Measurements from ENCODE around the gene ABCA7.

Gene ABCA7

DNA sequence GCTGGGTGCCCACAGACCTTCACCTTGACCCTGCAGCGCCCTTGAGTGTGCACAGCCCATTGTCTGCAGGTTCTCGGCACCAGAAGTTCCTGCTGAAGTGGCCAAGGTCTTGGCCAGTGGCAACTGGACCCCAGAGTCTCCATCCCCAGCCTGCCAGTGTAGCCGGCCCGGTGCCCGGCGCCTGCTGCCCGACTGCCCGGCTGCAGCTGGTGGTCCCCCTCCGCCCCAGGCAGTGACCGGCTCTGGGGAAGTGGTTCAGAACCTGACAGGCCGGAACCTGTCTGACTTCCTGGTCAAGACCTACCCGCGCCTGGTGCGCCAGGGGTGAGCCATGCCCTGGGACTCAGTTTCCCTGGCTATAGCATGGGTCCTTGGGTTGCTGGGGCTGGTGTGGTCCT is 15.1 kb downstream of the ABCA7 start:
- H3K4me3 ChIP-seq (ENCODE audit: low read length) = no peak overlapping the region
- DNase-seq (ENCODE audit: low read depth) = no peak
- TF ChIP-seq, protein P1, sequence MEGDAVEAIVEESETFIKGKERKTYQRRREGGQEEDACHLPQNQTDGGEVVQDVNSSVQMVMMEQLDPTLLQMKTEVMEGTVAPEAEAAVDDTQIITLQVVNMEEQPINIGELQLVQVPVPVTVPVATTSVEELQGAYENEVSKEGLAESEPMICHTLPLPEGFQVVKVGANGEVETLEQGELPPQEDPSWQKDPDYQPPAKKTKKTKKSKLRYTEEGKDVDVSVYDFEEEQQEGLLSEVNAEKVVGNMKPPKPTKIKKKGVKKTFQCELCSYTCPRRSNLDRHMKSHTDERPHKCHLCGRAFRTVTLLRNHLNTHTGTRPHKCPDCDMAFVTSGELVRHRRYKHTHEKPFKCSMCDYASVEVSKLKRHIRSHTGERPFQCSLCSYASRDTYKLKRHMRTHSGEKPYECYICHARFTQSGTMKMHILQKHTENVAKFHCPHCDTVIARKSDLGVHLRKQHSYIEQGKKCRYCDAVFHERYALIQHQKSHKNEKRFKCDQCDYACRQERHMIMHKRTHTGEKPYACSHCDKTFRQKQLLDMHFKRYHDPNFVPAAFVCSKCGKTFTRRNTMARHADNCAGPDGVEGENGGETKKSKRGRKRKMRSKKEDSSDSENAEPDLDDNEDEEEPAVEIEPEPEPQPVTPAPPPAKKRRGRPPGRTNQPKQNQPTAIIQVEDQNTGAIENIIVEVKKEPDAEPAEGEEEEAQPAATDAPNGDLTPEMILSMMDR (IDR thresholded peaks at IDR 0.05; ENCODE audit: insufficient read depth, low read depth, low read length, missing control alignments) = no peak

DNA sequence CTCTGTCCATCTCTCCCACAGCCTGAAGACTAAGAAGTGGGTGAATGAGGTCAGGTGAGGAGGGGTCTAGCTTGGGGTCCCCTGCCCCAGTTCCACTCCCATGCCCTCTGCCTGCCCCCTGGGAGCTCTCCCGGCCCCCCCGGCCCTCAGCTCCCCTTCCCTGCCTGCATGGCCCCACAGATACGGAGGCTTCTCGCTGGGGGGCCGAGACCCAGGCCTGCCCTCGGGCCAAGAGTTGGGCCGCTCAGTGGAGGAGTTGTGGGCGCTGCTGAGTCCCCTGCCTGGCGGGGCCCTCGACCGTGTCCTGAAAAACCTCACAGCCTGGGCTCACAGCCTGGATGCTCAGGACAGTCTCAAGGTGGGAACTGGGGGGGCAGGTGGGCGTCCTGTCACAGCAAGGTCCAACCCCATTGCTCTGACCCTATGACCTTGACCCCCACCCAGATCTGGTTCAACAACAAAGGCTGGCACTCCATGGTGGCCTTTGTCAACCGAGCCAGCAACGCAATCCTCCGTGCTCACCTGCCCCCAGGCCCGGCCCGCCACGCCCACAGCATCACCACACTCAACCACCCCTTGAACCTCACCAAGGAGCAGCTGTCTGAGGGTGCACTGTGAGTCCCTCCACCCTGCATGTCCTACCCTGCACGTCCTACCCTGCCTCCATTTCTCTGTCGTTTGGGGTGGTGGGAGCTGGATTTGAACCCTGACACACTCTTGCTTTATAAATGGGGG is 16.1 kb downstream of the ABCA7 start:
- TF ChIP-seq, protein P1 (IDR thresholded peaks at IDR 0.05; ENCODE audit: insufficient read depth, low read depth, low read length, missing control alignments) = no peak
- H3K4me3 ChIP-seq (ENCODE audit: low read length) = no peak overlapping the region
- no peak for DNase-seq (ENCODE audit: low read depth)

DNA sequence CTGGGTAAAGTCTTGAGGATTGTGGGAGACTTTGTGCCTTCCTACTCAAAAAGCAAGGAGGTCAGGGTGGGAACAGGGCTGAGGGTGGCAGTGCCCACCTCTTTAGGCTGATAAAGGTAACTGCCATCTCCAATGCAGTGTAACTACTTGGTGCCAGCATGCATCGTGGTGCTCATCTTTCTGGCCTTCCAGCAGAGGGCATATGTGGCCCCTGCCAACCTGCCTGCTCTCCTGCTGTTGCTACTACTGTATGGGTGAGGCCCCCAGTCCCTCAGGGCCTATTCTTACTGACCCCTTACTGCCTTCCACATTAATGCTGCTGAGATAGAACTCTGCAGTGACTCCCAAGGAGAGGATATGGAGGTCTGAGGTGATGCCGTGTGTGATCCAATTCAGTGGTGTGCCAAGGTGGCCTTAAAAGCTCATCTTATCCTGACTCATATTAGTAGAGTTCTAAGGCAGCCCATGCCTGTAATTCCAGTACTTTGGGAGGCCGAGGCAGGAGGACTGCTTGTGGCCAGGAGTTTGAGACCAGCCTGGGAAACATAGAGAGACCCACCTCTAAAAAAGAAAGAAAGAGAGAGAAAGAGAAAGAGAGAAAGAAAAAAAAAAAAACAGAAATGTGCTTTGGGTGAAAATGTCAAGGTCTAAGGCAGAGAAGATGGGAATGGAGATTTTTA is 17.4 kb downstream of the ABCA7 start:
- no peak overlapping the region for H3K4me3 ChIP-seq (ENCODE audit: low read length)
- peak; percentile 70 for DNase-seq (ENCODE audit: low read depth)
- TF ChIP-seq, protein P1 (IDR thresholded peaks at IDR 0.05; ENCODE audit: insufficient read depth, low read depth, low read length, missing control alignments) = peak; percentile 5

DNA sequence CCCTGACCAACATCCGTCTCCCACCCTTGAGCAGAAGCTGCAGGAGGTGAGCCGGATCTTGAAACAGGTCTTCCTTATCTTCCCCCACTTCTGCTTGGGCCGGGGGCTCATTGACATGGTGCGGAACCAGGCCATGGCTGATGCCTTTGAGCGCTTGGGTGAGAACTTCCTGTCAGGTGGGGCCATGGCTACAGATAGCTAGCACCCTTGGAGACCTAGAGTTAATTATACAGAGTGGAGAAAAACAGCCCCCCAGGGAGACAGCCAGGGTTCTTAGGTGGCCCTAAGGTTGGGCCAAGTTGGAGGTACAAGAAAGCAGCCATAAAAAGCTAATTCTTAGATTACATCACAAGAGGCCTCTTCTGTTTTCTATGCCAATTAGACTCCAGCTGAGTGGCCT is 18.2 kb downstream of the ABCA7 start:
- DNase-seq (ENCODE audit: low read depth) = no peak
- TF ChIP-seq, protein P1 (IDR thresholded peaks at IDR 0.05; ENCODE audit: insufficient read depth, low read depth, low read length, missing control alignments) = no peak
- H3K4me3 ChIP-seq (ENCODE audit: low read length) = no peak overlapping the region

DNA sequence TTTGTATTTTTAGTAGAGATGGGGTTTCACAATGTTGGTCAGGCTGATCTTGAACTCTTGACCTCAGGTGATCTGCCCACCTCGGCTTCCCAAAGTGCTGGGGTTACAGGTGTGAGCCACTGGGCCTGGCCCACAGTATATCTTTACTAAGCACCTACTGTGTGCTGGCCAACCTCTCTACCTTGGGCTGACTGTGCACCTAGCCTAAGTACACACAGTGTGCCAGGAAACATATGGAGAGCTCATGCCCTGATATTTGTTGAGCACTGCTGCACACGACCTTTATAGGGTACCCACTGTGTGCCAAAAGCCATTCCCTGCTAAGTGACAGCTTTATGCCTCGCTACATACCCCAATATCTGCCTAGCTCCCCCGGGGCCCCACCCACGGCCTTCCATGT is 20.8 kb downstream of the ABCA7 start:
- H3K4me3 ChIP-seq (ENCODE audit: low read length) = no peak overlapping the region
- no peak for DNase-seq (ENCODE audit: low read depth)
- TF ChIP-seq, protein P1 (IDR thresholded peaks at IDR 0.05; ENCODE audit: insufficient read depth, low read depth, low read length, missing control alignments) = no peak

DNA sequence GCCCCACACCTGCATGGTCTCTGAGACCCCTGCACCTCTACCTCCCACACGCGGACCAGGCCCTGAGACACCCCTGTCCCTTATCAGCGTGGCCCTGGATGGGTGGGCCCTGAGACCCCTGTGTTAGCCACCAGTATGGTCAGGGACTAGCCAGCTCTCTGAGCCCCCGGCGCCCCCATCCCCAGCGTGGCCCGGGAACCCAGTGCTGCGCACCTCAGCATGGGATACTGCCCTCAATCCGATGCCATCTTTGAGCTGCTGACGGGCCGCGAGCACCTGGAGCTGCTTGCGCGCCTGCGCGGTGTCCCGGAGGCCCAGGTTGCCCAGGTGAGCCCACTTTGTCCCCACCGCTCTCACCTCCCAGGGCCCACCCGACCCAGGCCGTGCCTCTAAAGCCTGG is 22.1 kb downstream of the ABCA7 start:
- TF ChIP-seq, protein P1 (IDR thresholded peaks at IDR 0.05; ENCODE audit: insufficient read depth, low read depth, low read length, missing control alignments) = no peak
- H3K4me3 ChIP-seq (ENCODE audit: low read length) = no peak overlapping the region
- no peak for DNase-seq (ENCODE audit: low read depth)
